Adrenal gland (tissue), 5 donors: Measurements from ENCODE around the gene AUTS2.

ENCODE experiments used
- CTCF ChIP-seq, 6 experiments: fragments of 450-650 bp in 4 of 6; fragments of 200-600 bp in 2 of 6; sonication (generic) in 1 of 6; IDR thresholded peaks; 1 replicate in 5 of 6; 2 replicates in 1 of 6; pipeline versions ENCODE4 v1.5.1 to v1.8.0; 2016 to 2021; ENCODE audit warnings: antibody characterized with exemption in 6 of 6, mild to moderate bottlenecking in 2 of 6, moderate library complexity in 1 of 6
- POLR2A ChIP-seq, 2 donors: fragments of 450-650 bp; IDR thresholded peaks; one replicate each; pipeline ENCODE4 v1.6.1; 2017; ENCODE audit warnings: antibody characterized with exemption in 2 of 2, mild to moderate bottlenecking in 2 of 2, moderate library complexity in 1 of 2
- donor health status: DM: no; HTN: no; CAD: no.

GRCh38 chr7:70681469-70682350 is 1083.4 kb downstream of the AUTS2 start:
- TF ChIP-seq CTCF (IDR thresholded peaks at IDR 0.05) (no peak), POLR2A (IDR thresholded peaks at IDR 0.05) (no peak)
